ENCODE measurements around the gene PDE9A. TPM values are rescaled to one million over a fixed set of nuclear protein-coding genes. Genes with fewer than 3 reads are reported as not detected.

Gene PDE9A
- total and polyA plus RNA-seq, 2 experiments from 2014 or later: 26.5 to 31.1 TPM

DNA sequence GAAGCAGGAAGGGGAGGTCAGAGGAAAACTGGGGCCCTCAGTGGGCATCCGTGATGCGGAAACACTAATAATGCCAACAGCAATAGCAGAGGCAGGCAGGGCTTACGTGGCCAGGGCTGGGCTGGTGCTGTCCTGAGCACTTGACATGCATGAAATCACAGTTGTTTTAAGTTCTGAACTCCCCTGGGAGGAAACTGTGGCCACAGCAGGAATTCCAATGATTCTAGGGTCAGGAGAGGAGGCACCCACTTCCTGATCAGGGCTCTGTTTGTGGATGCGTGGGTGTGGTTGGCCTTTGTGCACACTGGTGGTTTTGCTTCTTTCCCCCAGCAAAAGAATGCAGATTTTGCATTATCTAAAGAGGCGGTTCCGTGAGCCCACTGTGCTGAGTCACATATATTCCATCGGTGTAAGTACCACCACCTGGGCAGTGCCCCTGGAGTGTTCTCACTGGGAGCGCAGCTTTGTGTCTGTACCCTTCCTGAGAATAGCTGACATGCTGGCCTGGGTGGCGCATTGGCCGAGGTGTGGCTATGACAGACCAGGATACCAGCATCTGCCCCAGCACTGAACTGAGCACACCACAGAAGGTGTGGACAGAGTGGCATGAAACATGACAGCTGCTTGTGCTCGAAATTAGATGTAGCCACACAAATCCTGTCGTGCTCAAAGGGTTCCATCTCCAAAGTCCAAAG is 71.0 kb downstream of the PDE9A start (continued):
- TF ChIP-seq CREB1 (CRISPR knock-in tag; IDR thresholded peaks at IDR 0.05; ENCODE audit: low read depth) (no peak), ZNF114 (CRISPR knock-in tag; IDR thresholded peaks at IDR 0.05) (no peak), JUNB (IDR thresholded peaks at IDR 0.05; ENCODE audit: unreplicated experiment) (no peak), EZH2 (IDR thresholded peaks at IDR 0.05; ENCODE audit: low read depth, unreplicated experiment) (no peak)
- TF ChIP-seq, protein P1, sequence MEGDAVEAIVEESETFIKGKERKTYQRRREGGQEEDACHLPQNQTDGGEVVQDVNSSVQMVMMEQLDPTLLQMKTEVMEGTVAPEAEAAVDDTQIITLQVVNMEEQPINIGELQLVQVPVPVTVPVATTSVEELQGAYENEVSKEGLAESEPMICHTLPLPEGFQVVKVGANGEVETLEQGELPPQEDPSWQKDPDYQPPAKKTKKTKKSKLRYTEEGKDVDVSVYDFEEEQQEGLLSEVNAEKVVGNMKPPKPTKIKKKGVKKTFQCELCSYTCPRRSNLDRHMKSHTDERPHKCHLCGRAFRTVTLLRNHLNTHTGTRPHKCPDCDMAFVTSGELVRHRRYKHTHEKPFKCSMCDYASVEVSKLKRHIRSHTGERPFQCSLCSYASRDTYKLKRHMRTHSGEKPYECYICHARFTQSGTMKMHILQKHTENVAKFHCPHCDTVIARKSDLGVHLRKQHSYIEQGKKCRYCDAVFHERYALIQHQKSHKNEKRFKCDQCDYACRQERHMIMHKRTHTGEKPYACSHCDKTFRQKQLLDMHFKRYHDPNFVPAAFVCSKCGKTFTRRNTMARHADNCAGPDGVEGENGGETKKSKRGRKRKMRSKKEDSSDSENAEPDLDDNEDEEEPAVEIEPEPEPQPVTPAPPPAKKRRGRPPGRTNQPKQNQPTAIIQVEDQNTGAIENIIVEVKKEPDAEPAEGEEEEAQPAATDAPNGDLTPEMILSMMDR (conservative IDR thresholded peaks at IDR 0.05; ENCODE audit: low read depth in 2 of 2): no peak
- TF ChIP-seq, protein P2, sequence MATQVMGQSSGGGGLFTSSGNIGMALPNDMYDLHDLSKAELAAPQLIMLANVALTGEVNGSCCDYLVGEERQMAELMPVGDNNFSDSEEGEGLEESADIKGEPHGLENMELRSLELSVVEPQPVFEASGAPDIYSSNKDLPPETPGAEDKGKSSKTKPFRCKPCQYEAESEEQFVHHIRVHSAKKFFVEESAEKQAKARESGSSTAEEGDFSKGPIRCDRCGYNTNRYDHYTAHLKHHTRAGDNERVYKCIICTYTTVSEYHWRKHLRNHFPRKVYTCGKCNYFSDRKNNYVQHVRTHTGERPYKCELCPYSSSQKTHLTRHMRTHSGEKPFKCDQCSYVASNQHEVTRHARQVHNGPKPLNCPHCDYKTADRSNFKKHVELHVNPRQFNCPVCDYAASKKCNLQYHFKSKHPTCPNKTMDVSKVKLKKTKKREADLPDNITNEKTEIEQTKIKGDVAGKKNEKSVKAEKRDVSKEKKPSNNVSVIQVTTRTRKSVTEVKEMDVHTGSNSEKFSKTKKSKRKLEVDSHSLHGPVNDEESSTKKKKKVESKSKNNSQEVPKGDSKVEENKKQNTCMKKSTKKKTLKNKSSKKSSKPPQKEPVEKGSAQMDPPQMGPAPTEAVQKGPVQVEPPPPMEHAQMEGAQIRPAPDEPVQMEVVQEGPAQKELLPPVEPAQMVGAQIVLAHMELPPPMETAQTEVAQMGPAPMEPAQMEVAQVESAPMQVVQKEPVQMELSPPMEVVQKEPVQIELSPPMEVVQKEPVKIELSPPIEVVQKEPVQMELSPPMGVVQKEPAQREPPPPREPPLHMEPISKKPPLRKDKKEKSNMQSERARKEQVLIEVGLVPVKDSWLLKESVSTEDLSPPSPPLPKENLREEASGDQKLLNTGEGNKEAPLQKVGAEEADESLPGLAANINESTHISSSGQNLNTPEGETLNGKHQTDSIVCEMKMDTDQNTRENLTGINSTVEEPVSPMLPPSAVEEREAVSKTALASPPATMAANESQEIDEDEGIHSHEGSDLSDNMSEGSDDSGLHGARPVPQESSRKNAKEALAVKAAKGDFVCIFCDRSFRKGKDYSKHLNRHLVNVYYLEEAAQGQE (IDR thresholded peaks at IDR 0.05; ENCODE audit: unreplicated experiment): no peak

DNA sequence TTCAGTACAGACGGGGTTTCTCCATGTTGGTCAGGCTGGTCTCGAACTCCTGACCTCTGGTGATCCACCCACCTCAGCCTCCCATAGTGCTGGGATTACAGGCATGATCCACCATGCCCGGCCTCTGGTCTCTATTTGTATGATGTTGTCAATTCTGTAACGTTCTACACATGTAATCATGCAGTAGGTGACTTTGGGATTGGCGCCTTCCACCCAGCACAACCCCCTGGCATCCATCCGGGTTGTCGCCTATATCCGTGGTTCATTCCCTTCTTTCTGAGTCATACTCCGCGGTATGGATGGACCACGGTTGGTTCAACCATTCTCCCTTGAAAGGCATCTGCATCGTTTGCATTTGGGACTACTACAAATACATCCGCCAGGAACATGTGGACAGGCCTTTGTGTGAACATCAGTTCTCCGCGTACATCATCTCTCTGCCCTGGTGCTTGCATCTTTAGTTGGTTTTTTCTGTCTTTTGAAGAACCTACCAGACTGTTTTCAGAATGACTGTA is 72.1 kb downstream of the PDE9A start:
- Histone ChIP-seq H4K20me1 (replicated peaks; ENCODE audit: insufficient read depth) (0 out of 2 replicates have a peak, but pooled peaks cover 3% of the 10 kb centered on the region), H3K9me2 (ENCODE audit: insufficient read depth) (no peaks in the 10 kb centered on the region), H3K36me3 (ENCODE audit: insufficient read depth) (no peaks in the 10 kb centered on the region), H3K79me2 (replicated peaks; ENCODE audit: insufficient read depth) (no peaks in the 10 kb centered on the region), H2AFZ (no peak overlapping the region), H3K27me3 (ENCODE audit: insufficient read depth) (no peaks in the 10 kb centered on the region), H3K4me1 (ENCODE audit: insufficient read depth) (no peaks in the 10 kb centered on the region), H3K4me3 (no peak overlapping the region), H3F3A (replicated peaks; ENCODE audit: low read depth) (no peaks in the 10 kb centered on the region), H3K27ac (ENCODE audit: low read depth) (no peak overlapping the region), H3K4me2 (no peak overlapping the region)
- Mint-ChIP-seq H3K4me1 (peaks cover 16% of the 10 kb centered on the region), H3K36me3 (ENCODE audit: low read depth) (0 out of 3 replicates have a peak, but pooled peaks cover 2% of the 10 kb centered on the region), H3K4me3 (no peak overlapping the region), H3K27ac (no peak overlapping the region), H3K9me3 (no peaks in the 10 kb centered on the region), H3K27me3 (ENCODE audit: insufficient read depth, low read depth, poor library complexity) (peaks cover 4% of the 10 kb centered on the region)
- no peak for DNase-seq (ENCODE audit: low spot score)
- no peak for ATAC-seq
- TF ChIP-seq, protein P2 (IDR thresholded peaks at IDR 0.05; ENCODE audit: unreplicated experiment): no peak
- TF ChIP-seq NANOG (IDR thresholded peaks at IDR 0.05; ENCODE audit: borderline replicate concordance): no peak
- no peak for TF ChIP-seq ZNF331 (CRISPR knock-in tag; IDR thresholded peaks at IDR 0.05; ENCODE audit: low read depth)
- TF ChIP-seq, protein P1 (conservative IDR thresholded peaks at IDR 0.05; ENCODE audit: low read depth in 2 of 2): no peak
